Posterior vena cava (tissue), 2 donors: ENCODE results near the gene PLPP4. TPM values are rescaled to one million over a fixed set of nuclear protein-coding genes. Genes with fewer than 3 reads are reported as not detected.

ENCODE experiments used
- DNase-seq: peaks from one replicate; pipeline ENCODE4 v3.0.0-alpha.2; 2020; ENCODE audit warnings: low spot score
- intact Hi-C, 2 donors: fragments of 100-400 bp; cut with DNase I; formaldehyde crosslinking; loops; one replicate each; pipeline versions ENCODE4 v1.14.1 to v1.14.2; 2022 to 2023
- total RNA-seq, 2 donors: library from RNA; stranded (reverse); fragmentation: NEBNext Ultra II Directional; extraction: Animal tissue kit (Norgen Biotek cat#: 25700); gene quantifications; one replicate each; pipeline ENCODE4 v1.2.1, GENCODE V29; 2021
- donor health status: DM: yes; HTN: yes; CAD: no.
- donor health status: DM: yes; HTN: yes; CAD: no.

PLPP4 gene
- total RNA-seq, 2 donors from 2014 or later: not detected

GRCh38 chr10:120634659-120635058, 177.6 kb downstream of the PLPP4 start:
- no peak for DNase-seq
- intact Hi-C loops: no loop called here
